ENCODE measurements around the gene IQSEC1.

IQSEC1 gene

GRCh38 chr3:12943124-12944021 lies 129.9 kb downstream of the IQSEC1 start:
- TF ChIP-seq MAX (IDR thresholded peaks at IDR 0.05) (no peak), RAD21 (IDR thresholded peaks at IDR 0.05; ENCODE audit: low read depth) (no peak), TEAD4 (IDR thresholded peaks at IDR 0.05) (no peak), REST (IDR thresholded peaks at IDR 0.05; ENCODE audit: low read depth) (no peak), TCF12 (IDR thresholded peaks at IDR 0.05; ENCODE audit: low read depth) (no peak), YY1 (IDR thresholded peaks at IDR 0.05; ENCODE audit: low read depth) (no peak), CREB1 (IDR thresholded peaks at IDR 0.05; ENCODE audit: low read depth) (no peak), TAF1 (IDR thresholded peaks at IDR 0.05; ENCODE audit: low read depth) (no peak), USF1 (IDR thresholded peaks at IDR 0.05) (no peak), EP300 (IDR thresholded peaks at IDR 0.05; ENCODE audit: borderline replicate concordance) (no peak), NFIC (IDR thresholded peaks at IDR 0.05) (no peak), CEBPB (IDR thresholded peaks at IDR 0.05) (no peak), FOXM1 (IDR thresholded peaks at IDR 0.05; ENCODE audit: borderline replicate concordance, low read depth) (no peak), ZBTB7A (IDR thresholded peaks at IDR 0.05; ENCODE audit: low read depth) (no peak)

GRCh38 chr3:12941495-12942023 lies 131.7 kb downstream of the IQSEC1 start:
- TF ChIP-seq FOXM1 (IDR thresholded peaks at IDR 0.05; ENCODE audit: borderline replicate concordance, low read depth) = no peak
- no peak for TF ChIP-seq TAF1 (IDR thresholded peaks at IDR 0.05; ENCODE audit: low read depth)
- no peak for TF ChIP-seq EGR1 (IDR thresholded peaks at IDR 0.05)

GRCh38 chr3:12940854-12941253 lies 132.4 kb downstream of the IQSEC1 start:
- no peak for TF ChIP-seq MAX (IDR thresholded peaks at IDR 0.05)
- no peak for TF ChIP-seq TEAD4 (IDR thresholded peaks at IDR 0.05)
- no peak for TF ChIP-seq CEBPB (IDR thresholded peaks at IDR 0.05)
- no peak for TF ChIP-seq RAD21 (IDR thresholded peaks at IDR 0.05; ENCODE audit: low read depth)
- TF ChIP-seq TAF1 (IDR thresholded peaks at IDR 0.05; ENCODE audit: low read depth) = no peak
- no peak for TF ChIP-seq CREB1 (IDR thresholded peaks at IDR 0.05; ENCODE audit: low read depth)
- TF ChIP-seq NFIC (IDR thresholded peaks at IDR 0.05) = no peak
- no peak for TF ChIP-seq ZBTB7A (IDR thresholded peaks at IDR 0.05; ENCODE audit: low read depth)
- no peak for TF ChIP-seq EP300 (IDR thresholded peaks at IDR 0.05; ENCODE audit: borderline replicate concordance)
- no peak for TF ChIP-seq YY1 (IDR thresholded peaks at IDR 0.05; ENCODE audit: low read depth)
- TF ChIP-seq FOXM1 (IDR thresholded peaks at IDR 0.05; ENCODE audit: borderline replicate concordance, low read depth) = no peak
- TF ChIP-seq REST (IDR thresholded peaks at IDR 0.05; ENCODE audit: low read depth) = no peak
- TF ChIP-seq EGR1 (IDR thresholded peaks at IDR 0.05) = no peak
- TF ChIP-seq TCF12 (IDR thresholded peaks at IDR 0.05; ENCODE audit: low read depth) = no peak
- no peak for TF ChIP-seq USF1 (IDR thresholded peaks at IDR 0.05)

- TF ChIP-seq TCF12 (IDR thresholded peaks at IDR 0.05; ENCODE audit: low read depth) (no peak), USF1 (IDR thresholded peaks at IDR 0.05) (no peak), MAX (IDR thresholded peaks at IDR 0.05) (no peak), EGR1 (IDR thresholded peaks at IDR 0.05) (no peak), ZBTB7A (IDR thresholded peaks at IDR 0.05; ENCODE audit: low read depth) (no peak), TEAD4 (IDR thresholded peaks at IDR 0.05) (no peak), FOXM1 (IDR thresholded peaks at IDR 0.05; ENCODE audit: borderline replicate concordance, low read depth) (no peak), CREB1 (IDR thresholded peaks at IDR 0.05; ENCODE audit: low read depth) (no peak), EP300 (IDR thresholded peaks at IDR 0.05; ENCODE audit: borderline replicate concordance) (no peak), NFIC (IDR thresholded peaks at IDR 0.05) (no peak), REST (IDR thresholded peaks at IDR 0.05; ENCODE audit: low read depth) (no peak), YY1 (IDR thresholded peaks at IDR 0.05; ENCODE audit: low read depth) (no peak), TAF1 (IDR thresholded peaks at IDR 0.05; ENCODE audit: low read depth) (no peak), CEBPB (IDR thresholded peaks at IDR 0.05) (no peak), RAD21 (IDR thresholded peaks at IDR 0.05; ENCODE audit: low read depth) (no peak)
Observed at GRCh38 chr3:12939137-12939536, 134.1 kb downstream of the IQSEC1 start.

Data from Ishikawa (cell line).